Endothelial cell (in vitro differentiated cells): ENCODE measurements around the gene MAPK8IP2. TPM values are rescaled to one million over a fixed set of nuclear protein-coding genes. Genes with fewer than 3 reads are reported as not detected.

ENCODE experiments used
- DNase-seq: peaks from one replicate; pipeline ENCODE4 v3.0.0; 2021; ENCODE audit warnings: low spot score
- H3K27ac Mint-ChIP-seq: one replicate; pipeline ENCODE4 v1.8.0; 2021; ENCODE audit warnings: mixed read lengths, inconsistent platforms; ENCODE audit not compliant: unreplicated experiment
- H3K27me3 Mint-ChIP-seq: one replicate; pipeline ENCODE4 v1.8.0; 2021; ENCODE audit warnings: mild to moderate bottlenecking, moderate library complexity, mixed read lengths, inconsistent platforms; ENCODE audit not compliant: unreplicated experiment
- H3K36me3 Mint-ChIP-seq: one replicate; pipeline ENCODE4 v1.8.0; 2021; ENCODE audit warnings: mild to moderate bottlenecking, low read depth, mixed read lengths, inconsistent platforms; ENCODE audit not compliant: unreplicated experiment
- H3K4me1 Mint-ChIP-seq: one replicate; pipeline ENCODE4 v1.8.0; 2021; ENCODE audit warnings: mild to moderate bottlenecking, mixed read lengths, inconsistent platforms; ENCODE audit not compliant: unreplicated experiment
- H3K4me3 Mint-ChIP-seq: one replicate; pipeline ENCODE4 v1.8.0; 2021; ENCODE audit warnings: mild to moderate bottlenecking, mixed read lengths, inconsistent platforms; ENCODE audit not compliant: unreplicated experiment
- H3K9me3 Mint-ChIP-seq: one replicate; pipeline ENCODE4 v1.8.0; 2021; ENCODE audit warnings: mixed read lengths, inconsistent platforms; ENCODE audit not compliant: unreplicated experiment
- CTCF ChIP-seq: fragments of 200-600 bp; sonication (generic); IDR thresholded peaks from one replicate; pipeline ENCODE4 v1.5.0; 2021; ENCODE audit warnings: antibody characterized with exemption; ENCODE audit not compliant: unreplicated experiment
- total RNA-seq: library from RNA; stranded (reverse); fragmentation: NEBNext Ultra II Directional; extraction: Animal tissue kit (Norgen Biotek cat#: 25700); gene quantifications from one replicate; pipeline ENCODE4 v1.2.1, GENCODE V29; 2021; ENCODE audit not compliant: unreplicated experiment

MAPK8IP2 gene
- total RNA-seq, 1 donor from 2014 or later = 0.69 TPM

GRCh38 chr22:50561401-50562358 lies 38.9 kb upstream of the MAPK8IP2 start:
- H3K27ac Mint-ChIP-seq = no peak overlapping the region
- H3K9me3 Mint-ChIP-seq = no peaks in the 10 kb centered on the region
- DNase-seq = no peak
- peaks cover 10% of the 10 kb centered on the region for H3K4me1 Mint-ChIP-seq
- peaks cover 30% of the 10 kb centered on the region for H3K27me3 Mint-ChIP-seq
- no peak overlapping the region for H3K4me3 Mint-ChIP-seq
- TF ChIP-seq CTCF = no peak
- H3K36me3 Mint-ChIP-seq = no peaks in the 10 kb centered on the region

GRCh38 chr22:50562523-50563412 lies 37.8 kb upstream of the MAPK8IP2 start, which contains the start of gene SYCE3:
SYCE3 (minus strand) TSS chr22:50562919; CDS start chr22:50556405, 6,514 bp downstream.
- peak; percentile 82 for TF ChIP-seq CTCF
- H3K27ac Mint-ChIP-seq = no peak within 1 kb of the TSS
- peak within 1 kb of the TSS; percentile 86 for H3K4me3 Mint-ChIP-seq
- H3K36me3 Mint-ChIP-seq = peaks cover 2% of the 10 kb centered on the region
- H3K27me3 Mint-ChIP-seq = peaks cover 31% of the 10 kb centered on the region
- peak; percentile 97 for DNase-seq
- H3K4me1 Mint-ChIP-seq = peaks cover 10% of the 10 kb centered on the region
- no peaks in the 10 kb centered on the region for H3K9me3 Mint-ChIP-seq

- peaks cover 30% of the 10 kb centered on the region for H3K27me3 Mint-ChIP-seq
- no peak for TF ChIP-seq CTCF
- H3K4me3 Mint-ChIP-seq = peak overlapping the region; percentile 86
- H3K9me3 Mint-ChIP-seq = no peaks in the 10 kb centered on the region
- no peak overlapping the region for H3K27ac Mint-ChIP-seq
- DNase-seq = no peak
- H3K36me3 Mint-ChIP-seq = peaks cover 4% of the 10 kb centered on the region
- peaks cover 10% of the 10 kb centered on the region for H3K4me1 Mint-ChIP-seq
Observed at GRCh38 chr22:50563413-50564160, 37.0 kb upstream of the MAPK8IP2 start.

- DNase-seq = no peak
- no peak for TF ChIP-seq CTCF
- peaks cover 33% of the 10 kb centered on the region for H3K27me3 Mint-ChIP-seq
- H3K4me3 Mint-ChIP-seq = peak overlapping the region; percentile 7
- no peaks in the 10 kb centered on the region for H3K9me3 Mint-ChIP-seq
- H3K27ac Mint-ChIP-seq = no peak overlapping the region
- H3K36me3 Mint-ChIP-seq = peaks cover 5% of the 10 kb centered on the region
- H3K4me1 Mint-ChIP-seq = peaks cover 10% of the 10 kb centered on the region
Observed at GRCh38 chr22:50564289-50564688, 36.3 kb upstream of the MAPK8IP2 start.
